HL-60/S4 (cell line): ENCODE results near the gene TM9SF3.
"Not testable (repeated sequence)": the region's sequence is repeated elsewhere in the genome, so short reads cannot be mapped to it uniquely, and the experiment has no call there.

Source experiments
- in situ Hi-C: fragments of 300-500 bp; cut with MboI; formaldehyde crosslinking; loops from 2 replicates; pipeline ENCODE4 v1.14.3; 2022; ENCODE audit warnings: low sequenced_read_pairs

TM9SF3 gene

DNA sequence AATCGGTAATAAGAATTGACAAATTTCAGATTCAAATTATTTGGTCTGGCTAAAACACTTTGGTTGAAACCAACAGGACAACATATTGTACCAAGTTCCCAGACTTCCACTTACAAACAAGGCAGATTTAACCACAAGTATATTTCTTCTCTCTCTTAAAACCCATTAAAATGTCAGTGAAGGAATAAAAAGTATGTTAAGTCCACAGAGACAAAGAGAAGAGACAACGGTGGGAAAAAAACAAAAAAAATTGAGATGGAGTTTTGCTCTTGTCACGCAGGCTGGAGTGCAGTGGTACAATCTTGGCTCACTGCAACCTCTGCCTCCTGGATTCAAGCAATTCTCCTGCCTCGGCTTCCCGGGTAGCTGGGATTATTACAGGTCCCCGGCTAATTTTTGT lies 16.3 kb downstream of the TM9SF3 start:
- in situ Hi-C loops: no loop called here

DNA sequence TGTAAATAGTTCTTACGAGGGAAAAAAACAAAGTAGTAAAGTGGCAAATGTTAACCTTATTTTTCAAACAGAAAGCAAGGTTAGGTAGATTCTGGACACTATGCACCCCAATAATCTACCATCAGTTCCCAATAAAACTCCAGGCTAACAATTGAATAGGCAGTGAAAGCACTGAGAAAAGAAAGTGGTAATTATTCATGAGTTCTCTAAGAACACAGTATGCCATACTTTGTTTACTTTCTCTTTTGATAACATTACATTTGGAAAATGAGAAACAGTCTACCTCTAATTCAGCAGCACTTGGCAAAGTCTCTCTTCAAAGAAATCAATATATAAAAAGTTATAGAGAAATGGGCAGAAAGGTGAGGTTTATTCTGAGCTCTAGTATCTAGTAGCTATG lies 18.4 kb downstream of the TM9SF3 start:
- in situ Hi-C loops: no loop called here

DNA sequence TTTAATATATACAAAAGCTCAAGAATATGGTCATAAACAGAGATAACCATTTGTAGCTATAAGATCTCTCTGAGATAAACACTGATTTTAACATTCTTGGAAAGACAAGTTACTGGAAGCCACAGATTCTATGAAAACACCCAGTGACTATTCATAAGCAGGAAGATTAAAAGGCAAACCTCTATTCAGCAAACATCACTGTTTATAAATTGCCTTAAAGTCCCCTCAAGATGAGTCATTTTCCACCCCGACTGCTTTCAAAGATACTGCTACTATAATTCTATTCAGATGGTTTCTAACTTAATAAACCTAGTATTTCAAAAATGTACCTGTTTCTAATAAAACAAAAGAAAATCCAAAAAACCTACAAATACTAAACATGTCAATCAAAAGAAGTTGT lies 21.0 kb downstream of the TM9SF3 start:
- in situ Hi-C loops: no loop called here

DNA sequence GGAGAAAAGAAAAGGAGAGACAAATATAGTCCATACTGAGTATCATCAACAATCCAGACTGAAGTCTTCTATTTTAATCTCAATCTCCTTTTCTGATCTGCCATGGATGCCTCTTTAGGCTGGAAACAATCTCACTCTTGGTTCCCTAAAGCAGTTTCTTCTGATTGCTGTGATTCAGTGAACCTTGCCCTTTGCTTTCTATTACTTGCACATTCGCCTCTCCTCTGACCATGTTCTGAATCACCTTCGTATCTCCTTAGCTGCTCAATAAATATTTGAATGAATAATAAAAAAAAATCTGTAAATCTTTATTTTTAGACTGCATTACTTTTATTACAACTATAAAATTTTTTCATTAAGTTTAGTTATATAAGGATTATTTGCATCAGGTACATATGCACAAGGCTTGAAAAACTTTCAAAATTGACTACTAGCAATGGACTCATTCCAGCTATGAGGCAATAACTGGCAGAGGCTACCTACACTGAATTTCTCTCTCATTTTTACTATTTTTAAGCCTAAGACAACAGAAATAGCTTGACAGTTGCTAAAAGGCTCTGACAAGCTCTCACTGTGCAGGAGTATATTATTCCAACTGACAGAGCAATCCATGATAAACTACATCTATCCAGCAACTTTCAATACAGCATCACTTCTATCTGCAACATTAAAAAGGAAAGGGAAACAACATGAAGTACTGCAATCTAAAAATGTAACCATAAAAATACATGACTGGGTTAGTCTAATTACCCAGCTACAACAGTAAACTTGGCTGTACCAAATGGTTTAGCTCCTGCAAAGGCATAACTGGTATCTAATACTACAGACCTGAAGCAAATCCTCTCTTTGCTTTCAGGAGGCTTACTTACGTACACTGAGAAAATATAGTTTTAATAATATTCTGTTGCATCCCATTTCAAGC lies 25.6 kb downstream of the TM9SF3 start:
- in situ Hi-C loops: no loop called here

DNA sequence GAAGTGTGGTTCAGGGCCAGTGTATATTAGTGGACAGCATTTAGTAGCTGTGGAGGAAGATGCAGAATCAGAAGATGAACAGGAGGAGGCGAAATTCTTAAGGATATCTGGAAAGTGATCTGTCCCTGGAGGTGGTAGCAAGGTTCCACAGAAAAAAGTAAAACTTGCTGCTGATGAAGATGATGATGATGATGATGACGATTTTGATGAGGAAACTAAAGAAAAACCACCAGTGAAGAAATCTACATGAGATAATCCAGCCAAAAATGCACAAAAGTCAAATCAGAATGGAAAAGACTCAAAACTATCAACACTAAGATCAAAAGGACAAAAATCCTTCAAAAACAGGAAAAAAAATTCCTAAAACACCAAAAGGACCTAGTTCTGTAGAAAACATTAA lies 26.3 kb downstream of the TM9SF3 start:
- in situ Hi-C loops: no loop called here

DNA sequence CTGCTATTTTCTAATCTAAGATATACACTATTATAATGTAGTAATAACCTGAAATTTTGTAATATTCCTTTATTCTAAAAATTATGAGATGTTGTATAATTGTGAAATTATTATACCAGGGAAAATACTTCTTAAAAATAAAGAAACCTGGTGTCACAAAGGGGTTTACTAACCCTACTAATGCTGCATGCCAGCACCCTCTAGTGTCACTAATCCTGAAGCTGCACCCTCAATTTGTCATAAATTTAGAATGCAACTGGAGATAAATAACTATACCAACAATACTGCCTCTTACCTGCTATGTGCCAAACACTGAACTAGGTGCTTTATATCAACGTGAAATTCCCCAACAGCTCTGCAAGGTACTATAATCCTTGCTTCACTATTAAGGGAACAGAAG lies 30.8 kb downstream of the TM9SF3 start:
- in situ Hi-C loops: no loop called here

DNA sequence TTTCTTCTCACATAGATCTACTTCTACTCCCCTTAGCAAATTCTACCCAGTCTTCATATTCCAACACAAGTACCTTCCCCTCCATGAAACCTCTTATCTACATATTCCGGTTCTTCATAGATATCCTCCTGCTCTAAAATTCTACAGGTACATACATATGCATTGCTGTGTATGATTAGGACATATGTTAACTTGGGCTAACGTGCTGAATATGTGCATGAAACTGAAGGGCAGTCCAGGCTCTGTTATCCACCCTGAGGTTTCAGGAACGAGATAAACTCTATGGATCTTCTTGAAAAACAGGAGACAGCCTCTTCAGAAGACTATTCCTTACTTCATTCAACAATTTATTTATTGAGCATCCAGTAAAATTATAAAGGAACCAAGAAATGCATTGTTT lies 31.5 kb downstream of the TM9SF3 start:
- in situ Hi-C loops: no loop called here

DNA sequence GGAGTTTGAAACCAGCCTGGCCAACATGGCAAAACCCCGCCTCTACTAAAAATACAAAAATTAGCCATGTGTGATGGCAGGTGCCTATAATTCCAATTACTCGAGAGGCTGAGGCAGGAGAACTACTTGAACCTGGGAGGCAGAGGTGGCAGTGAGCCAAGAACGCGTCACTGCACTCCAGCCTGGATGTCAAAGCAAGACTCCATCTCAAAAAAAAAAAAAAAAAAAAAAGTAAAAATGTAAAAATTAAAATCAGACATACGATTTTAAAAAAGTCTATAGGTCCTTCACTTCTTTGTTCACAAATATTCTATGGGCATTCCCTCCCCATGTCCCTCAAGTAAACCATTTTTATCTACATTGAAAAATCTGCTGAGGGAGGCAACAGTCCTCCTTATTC lies 38.2 kb downstream of the TM9SF3 start:
- in situ Hi-C loops: no loop called here

DNA sequence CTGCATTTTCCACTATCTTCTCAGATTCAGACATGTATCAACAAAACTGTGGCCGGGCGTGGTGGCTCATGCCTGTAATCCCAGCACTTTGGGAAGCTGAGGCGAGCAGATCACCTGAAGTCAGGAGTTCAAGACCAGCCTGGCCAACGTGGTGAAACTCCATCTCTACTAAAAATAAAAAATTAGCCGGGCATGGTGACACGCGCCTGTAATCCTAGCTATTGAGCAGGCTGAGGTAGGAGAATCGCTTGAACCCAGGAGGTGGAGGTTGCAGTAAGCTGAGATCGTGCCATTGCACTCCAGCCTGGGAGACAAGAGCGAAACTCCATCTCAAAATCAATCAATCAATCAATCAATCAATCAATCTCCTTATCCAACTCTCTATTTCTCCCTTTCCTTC lies 41.3 kb downstream of the TM9SF3 start:
- in situ Hi-C loops: not testable (repeated sequence)

DNA sequence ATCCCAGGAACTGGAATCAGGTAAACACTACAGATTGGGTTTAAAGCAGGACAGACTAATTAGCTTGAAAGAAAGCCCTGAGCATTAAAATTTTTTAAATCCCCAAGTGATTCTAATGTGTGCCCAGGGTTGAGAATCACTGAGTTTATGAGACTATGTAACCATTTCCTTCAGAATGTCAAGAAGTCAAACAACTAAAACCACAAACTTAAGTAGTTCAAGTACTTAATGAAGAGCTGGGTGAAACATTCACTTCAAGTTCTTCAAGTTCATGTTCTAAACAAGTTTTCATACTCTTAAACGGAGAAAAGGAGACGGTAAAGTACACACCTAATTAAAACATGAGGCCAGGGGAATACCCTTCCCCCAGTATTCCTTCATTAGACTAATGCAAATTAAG lies 44.9 kb downstream of the TM9SF3 start:
- in situ Hi-C loops: no loop called here

DNA sequence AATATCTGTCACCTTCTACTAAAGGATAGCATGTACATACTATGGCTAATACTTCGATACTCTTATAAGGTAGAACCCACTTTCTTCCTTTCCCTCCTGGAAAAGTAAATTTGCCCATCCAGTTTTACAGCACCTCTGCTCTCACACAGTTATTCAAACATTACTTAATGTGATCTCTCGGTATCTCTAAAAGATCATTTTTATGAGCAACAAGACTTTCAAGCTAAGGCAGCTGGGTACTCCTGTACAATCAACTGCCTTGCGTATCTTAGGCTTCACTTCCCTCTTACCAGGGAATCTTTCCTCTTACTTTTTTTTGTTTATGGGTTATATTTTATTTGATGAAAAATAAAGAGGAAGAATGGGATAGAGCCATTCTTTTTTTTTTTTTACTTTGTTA lies 46.6 kb downstream of the TM9SF3 start:
- in situ Hi-C loops: no loop called here

DNA sequence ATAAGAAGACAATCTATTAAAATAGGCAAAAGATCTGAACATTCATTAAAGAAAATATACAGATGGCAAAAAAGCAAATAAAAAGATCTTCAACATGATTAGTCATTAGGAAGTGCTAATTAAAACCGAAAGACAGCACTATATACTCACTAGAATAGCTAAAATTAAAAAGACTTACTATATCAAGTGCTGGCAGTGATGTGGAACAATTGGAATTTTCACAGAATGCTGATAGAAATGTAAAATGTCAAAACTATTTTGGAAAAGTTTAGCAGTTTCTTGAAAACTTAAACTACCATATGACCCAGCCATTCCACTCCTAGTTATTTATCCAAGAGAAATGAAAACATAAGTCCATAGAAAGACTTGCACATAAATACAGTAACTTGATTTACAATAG lies 48.1 kb downstream of the TM9SF3 start:
- in situ Hi-C loops: no loop called here

DNA sequence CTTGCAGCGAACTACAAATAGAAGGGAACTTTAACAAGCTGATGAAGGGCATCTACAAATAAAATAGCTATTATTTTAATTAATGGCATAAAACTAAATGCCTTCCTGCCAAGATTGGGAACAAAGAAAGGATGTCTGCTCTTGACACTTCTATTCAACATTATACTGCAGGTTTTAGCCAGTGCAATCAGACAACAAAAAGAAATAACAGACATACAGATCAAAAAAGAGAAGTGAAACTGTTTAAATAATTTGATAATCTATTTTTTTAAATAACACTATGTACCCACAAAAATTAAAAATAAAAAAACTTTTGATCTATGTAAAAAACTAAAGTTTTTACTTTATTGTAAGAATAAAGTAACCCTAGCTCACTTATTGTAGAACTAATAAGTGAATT lies 50.7 kb downstream of the TM9SF3 start:
- in situ Hi-C loops: no loop called here

DNA sequence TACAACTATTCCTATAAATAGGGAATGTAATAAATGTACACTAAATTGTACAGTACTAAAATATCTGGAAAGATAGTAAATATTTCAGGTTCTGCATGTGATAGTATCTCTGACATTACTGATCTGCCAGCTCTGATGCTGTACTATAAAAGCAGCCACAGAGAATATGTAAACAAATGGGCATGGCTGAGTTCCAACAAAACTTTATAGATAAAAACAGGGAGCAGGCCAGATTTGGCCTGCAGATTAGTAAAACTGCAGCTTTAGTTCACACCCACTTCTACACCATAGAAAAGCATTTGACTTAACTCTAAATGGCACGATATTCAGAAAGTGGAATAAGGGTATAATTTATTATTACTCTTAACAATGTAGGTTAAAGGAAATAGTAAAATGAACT lies 54.3 kb downstream of the TM9SF3 start:
- in situ Hi-C loops: no loop called here

DNA sequence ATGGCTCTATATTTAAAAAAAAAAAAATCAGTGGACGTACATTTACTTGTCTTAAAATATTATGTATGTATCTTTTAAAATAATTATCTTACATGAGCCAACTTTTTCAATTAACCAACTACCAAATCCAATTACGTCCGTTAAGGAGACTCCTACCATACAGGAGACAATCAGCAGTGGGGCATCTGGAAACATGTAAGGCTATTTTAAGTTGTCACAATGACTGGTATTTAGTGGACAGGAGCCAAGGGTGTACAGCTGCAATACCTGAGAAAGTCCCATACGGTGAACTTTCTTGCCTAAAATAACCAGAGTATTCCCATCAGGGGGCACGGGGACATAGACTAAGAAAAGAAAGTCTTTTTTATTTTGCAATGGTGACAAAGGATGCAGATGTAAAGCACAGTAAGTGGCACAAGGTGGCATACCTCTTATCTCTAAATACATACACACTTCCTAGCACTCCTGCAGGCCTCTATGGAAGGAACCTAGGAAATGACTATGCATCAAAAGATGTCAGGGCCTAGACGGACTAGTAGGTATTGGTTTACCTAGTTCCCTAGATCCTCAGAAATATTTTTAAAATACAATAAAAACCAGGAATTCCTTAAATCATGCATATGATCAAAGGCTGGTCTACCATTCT lies 57.1 kb downstream of the TM9SF3 start:
- in situ Hi-C loops: no loop called here

DNA sequence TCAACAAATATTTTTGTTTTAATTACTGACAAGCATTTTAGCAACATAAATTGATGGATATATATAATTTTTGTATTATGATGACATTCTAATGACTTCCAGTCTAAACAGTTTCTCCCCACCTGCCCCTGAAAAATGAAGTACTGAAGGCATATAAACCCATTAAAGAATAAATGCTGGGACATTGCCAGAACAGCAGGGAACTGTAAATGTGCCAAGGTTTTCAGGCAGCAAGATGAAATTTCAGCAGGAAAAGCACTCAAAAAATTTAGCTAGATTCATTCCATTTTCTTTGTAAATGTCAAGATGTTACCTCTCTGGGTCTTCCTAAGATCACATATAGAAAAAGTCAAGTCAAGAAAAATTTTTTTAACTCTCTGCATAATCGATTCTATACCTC lies 62.1 kb downstream of the TM9SF3 start:
- in situ Hi-C loops: no loop called here

DNA sequence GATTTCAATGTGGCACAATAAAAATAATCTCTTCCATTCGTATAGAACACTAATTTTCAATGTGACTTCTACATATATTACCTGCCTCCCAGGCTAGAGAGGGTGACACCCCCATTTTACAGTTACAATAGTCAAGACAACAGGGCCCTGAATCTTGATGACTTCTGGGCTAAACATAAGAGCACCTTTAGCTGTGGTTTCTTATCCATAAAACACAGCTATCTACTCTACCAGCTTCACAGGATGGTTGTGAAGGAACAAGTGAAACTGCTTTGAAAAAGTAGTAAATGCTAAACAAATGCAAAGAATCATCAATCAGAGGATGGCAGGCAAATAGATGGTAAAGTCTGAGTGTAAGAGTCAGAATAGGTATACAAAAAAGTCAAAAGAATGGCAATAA lies 69.5 kb downstream of the TM9SF3 start:
- in situ Hi-C loops: no loop called here

DNA sequence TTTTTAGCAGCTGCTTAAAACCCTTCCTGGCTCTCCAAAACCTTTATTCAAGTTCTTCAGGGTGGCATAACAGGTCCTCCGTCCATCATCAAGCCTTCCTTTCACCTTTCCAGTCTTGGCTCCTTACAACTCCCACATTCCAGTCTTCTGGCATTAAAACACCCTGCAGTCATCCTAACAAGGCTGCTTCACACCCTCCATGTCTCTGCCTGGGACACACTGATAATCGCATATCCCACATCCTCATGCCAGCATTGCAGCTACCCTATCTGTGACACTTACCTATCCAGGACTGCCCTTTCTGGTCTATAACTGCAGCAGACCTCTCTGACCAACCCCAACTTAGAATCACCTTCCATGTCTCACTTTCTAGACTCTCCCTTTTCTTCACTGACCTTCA lies 70.5 kb downstream of the TM9SF3 start:
- in situ Hi-C loops: no loop called here

DNA sequence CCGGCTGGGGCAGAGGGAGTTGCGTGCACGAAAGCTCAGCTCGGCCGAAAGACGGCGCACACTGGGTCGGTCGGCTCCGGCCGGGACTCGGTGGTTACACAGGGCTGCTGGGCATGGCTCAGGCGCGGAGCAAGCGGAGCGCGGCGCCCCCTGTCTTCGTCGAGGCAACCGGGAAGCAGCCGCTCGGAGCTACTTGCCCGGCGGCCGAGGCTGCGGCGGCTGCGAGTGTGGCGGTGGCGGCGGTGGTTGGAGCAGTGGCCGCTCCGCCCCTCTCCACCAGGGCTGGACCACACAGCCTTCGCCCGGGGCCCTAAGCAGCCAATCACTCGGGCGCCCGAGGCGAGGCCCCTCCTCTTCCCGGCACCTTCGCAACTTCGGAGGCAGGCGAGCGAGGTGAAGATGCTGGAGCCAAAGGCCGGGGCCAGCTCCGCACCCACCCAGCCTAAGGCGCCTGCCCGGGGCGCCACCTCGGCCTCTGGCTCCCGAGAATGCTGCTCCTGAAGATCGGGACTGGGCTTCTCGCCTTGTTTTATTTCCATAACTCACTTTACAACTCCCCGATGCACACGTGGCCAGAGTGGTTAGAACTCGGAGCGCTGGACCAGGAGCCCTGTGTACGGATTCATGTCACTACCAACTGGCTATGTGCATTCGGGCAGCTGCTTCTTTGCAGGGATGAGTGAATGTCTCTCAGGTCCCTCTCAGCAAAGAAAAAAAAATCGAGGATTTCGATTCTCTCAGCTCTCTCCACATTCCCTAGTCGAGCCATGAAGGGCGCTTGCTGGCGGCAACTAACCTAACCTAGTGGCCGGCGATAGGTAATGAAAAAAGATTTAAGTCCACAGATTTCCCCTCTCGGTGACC lies 72.9 kb downstream of the TM9SF3 start, which contains the start of gene TLL2:
Gene TLL2, minus strand, starts transcription at position 229 of the 864 bp plus-strand sequence. CDS start 241 bp downstream, outside the sequence.
- in situ Hi-C loops: no loop called here

DNA sequence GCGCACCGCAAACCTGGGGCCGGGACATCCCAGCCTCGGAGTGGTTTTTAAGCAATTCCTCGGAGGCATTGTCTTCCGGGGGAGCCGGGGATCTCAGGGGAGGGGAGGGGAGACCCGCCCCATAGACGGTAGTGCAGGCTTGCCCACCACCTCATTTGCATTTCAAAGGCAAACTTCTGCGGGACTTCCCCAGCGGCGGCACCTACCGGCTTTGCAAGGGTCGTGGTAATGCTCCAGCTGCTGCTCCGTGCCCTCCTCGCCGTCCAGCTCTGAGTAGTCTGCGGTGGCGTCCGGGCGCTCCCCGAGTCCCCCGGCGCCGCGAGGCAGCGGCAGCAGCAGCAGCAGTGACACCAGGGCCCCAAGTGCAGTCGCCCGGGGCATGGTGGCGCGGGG lies 73.5 kb downstream of the TM9SF3 start:
- in situ Hi-C loops: no loop called here

DNA sequence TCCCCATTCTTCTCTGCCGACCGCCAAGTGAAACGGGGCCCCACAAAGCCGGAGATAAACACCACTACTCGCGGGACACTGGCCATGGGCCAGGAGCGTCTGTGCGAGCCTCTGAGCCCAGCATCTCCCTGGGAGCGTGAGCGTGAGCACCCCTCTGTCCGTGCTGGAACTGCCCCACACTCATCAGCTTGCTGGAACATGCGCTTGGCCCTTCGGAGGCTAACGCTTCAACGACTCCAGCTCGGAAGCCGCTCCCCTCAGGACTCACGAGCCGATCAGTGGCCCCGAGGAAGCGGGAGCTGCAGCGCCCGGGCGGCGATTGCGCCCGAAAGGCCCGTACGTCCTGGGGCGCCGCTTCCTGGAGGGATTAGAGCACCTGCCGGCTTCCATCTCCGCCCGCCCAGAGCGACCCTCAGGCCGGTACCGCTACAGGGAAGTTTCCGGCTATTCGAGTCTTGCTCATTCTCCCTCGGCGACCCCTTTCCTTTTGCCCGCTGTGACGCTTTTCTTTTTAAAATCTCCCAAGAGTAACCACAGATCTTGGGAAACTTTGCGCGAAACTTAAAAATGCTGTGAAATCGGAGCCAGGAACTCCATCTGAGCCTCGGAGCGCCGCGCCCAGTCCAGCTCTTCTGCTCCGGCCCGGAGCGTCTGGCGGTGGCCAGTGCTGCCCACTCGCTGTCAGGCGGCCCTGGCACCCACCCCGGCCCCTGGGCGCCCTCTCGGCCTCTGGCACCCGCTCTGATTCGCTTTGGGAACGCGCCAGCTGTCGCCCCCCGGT lies 74.1 kb downstream of the TM9SF3 start:
- in situ Hi-C loops: no loop called here
